LNCAP (cell line): ENCODE measurements around the gene CCNYL1.
A peak's percentile ranks its signal among the peaks of the same experiment; 100 is the strongest.

Source experiments
- CTCF ChIP-seq: fragments of 450-650 bp; IDR thresholded peaks from 2 replicates; pipeline ENCODE4 v1.5.1; 2017; ENCODE audit warnings: mild to moderate bottlenecking

Gene CCNYL1

DNA sequence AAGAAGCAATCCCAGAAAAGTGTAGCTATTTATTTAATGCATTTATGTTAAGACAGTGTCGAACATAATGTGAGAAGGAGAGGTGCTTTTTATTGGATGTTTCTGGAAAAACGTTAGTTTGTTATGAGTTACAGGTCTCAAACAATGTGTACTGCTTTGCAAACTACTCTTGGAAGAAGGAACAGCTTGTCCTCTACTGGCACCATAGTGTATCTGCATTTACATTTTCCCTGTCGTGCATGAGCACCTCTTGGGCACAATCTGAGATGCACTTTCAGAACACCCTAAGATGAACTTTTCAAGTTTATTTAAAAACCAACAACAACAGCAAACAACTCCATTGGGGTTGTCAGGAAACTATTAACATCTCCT is 22.8 kb downstream of the CCNYL1 start:
- TF ChIP-seq CTCF: peak; percentile 66

GRCh38 chr2:207734636-207735512 is 23.4 kb downstream of the CCNYL1 start:
- no peak; the same call in 1 of the 2 replicates for TF ChIP-seq CTCF

DNA sequence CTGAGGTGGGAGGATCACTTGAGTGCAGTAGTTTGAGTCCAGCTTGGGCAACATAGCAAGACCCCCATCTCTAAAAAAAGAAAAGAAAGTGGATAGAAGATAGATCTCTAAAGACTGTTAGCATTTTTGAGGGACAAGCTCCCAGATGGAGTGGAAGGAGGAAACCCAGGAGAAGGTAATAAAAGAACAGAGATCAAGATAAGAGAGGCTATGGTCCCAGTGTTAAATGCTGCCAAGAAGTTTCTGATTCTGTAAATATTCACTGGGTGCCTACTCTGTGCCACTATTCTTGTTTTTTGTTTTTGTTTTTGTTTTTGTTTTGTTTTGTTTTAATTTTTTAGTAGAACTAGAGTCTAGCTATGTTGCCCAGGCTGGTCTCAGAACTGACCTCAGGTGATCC is 32.1 kb downstream of the CCNYL1 start:
- TF ChIP-seq CTCF: no peak

DNA sequence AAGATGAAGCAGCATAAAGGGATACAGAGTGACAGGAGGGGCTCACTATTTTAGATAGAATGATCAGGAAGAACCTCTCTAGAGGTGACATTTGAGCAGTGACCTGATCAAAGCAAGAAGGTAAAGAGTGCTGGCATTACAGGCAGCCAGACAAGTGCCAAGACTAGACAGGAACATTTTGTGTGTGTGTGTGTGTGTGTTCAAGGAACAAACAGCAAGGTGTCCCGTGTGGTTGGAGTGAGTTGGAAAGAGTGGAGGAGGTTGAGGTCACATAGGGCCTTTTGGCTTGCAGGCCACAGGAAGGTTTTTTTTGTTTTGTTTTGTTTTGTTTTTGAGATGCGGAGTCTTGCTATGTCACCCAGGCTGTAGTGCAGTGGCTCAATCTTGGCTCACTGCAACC is 32.6 kb downstream of the CCNYL1 start:
- TF ChIP-seq CTCF: no peak

GRCh38 chr2:207744451-207744850 is 33.0 kb downstream of the CCNYL1 start:
- no peak for TF ChIP-seq CTCF

DNA sequence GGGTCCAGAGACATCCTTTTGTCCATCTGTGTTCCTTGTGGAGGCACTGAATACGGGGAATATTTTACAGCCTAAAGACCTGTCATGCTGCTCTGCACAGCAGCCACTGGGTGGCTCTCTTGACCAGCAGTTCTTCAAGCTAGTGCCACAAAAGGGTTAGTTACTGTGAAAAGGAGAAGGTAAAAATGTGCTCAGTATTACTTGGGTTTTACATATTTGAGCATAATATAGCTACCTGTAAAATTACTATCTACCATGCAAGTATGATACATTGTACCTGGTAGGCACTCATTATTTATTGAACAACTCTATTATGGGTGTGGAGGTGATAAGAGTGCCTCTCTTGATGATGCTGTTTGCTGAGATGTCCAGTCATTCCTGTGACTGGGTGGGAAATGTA is 34.7 kb downstream of the CCNYL1 start:
- peak; percentile 92 for TF ChIP-seq CTCF

DNA sequence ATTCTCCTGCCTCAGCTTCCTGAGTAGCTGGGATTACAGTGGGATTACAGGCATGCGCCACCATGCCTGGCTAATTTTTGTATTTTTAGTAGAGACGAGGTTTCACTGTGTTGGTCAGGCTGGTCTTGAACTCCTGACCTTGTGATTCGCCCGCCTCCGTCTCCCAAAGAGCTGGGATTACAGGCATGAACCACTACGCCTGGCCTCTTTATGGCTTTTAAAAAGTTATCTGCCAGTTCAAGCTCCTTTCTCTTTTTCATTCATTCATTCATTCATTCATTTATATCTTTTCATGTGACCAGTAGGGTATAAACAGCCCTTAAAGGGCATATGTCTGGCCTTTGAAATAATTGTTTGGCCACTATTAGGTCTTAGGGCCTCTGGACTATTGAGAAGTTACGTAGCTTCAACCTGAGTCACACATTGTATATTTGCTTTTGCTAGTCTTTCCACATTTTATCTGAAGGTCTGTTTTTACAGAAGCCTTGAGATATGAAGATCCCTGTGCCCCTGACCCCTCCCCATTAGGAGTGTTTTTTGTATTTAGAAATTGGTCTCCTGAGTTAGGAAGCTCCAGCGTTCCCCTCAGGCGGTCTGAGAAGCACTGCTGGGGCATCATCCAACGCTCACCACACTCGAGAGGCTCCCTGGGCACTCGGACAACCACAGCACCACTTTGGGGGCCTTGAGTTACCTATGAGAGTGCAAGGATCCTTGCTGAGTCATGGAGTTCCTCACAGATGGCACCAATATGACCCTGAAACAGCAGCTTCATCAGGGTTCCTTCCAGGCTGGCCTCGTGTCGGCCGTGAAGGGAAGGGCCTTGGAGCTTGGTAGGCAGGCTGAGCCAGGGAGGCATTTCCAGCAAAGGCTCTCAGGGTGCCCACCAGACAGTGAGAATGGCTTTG is 36.5 kb downstream of the CCNYL1 start:
- no peak for TF ChIP-seq CTCF
